Panc1 (cell line): ENCODE measurements around the gene RORC.

Experiments used
- POLR2AphosphoS5 ChIP-seq: IDR thresholded peaks from 2 replicates; pipeline ENCODE4 v1.6.1; 2012; ENCODE audit warnings: mild to moderate bottlenecking, low read depth, low read length, moderate library complexity
- TF ChIP-seq, protein P1 (sequence below): fragments of 450-650 bp; IDR thresholded peaks from 2 replicates; pipeline ENCODE4 v1.5.1; 2017; ENCODE audit warnings: mild to moderate bottlenecking
- TF ChIP-seq, protein P2 (sequence below), 2 experiments: IDR thresholded peaks; 2 replicates each; pipeline ENCODE4 v1.6.1; 2011 to 2012; ENCODE audit warnings: low read depth in 2 of 2, control low read depth in 1 of 2, low read length in 1 of 2, mild to moderate bottlenecking in 1 of 2, moderate library complexity in 1 of 2; ENCODE audit not compliant: insufficient read depth in 1 of 2

DNA sequence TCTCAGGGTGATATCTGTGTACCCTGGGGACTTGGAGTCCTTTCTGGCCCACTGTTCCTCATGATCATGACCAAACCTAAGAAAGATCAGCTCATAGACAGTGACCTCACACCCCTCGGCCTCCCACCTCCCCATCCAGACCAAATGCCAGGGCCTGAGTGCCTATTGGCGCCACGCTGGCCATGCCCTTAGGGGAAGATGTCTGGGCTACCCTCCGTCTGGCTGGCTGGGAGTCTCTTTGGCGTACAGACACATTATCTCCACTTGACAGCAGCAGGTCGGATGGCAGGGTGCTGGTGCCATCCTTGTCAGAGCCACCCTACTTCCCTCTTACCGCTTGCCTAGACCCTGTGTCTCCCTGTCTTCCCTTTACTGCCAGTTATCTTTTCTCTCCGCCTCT is 8.4 kb downstream of the RORC start:
- TF ChIP-seq POLR2AphosphoS5 = no peak
- TF ChIP-seq, protein P1, sequence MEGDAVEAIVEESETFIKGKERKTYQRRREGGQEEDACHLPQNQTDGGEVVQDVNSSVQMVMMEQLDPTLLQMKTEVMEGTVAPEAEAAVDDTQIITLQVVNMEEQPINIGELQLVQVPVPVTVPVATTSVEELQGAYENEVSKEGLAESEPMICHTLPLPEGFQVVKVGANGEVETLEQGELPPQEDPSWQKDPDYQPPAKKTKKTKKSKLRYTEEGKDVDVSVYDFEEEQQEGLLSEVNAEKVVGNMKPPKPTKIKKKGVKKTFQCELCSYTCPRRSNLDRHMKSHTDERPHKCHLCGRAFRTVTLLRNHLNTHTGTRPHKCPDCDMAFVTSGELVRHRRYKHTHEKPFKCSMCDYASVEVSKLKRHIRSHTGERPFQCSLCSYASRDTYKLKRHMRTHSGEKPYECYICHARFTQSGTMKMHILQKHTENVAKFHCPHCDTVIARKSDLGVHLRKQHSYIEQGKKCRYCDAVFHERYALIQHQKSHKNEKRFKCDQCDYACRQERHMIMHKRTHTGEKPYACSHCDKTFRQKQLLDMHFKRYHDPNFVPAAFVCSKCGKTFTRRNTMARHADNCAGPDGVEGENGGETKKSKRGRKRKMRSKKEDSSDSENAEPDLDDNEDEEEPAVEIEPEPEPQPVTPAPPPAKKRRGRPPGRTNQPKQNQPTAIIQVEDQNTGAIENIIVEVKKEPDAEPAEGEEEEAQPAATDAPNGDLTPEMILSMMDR = no peak
- TF ChIP-seq, protein P2, sequence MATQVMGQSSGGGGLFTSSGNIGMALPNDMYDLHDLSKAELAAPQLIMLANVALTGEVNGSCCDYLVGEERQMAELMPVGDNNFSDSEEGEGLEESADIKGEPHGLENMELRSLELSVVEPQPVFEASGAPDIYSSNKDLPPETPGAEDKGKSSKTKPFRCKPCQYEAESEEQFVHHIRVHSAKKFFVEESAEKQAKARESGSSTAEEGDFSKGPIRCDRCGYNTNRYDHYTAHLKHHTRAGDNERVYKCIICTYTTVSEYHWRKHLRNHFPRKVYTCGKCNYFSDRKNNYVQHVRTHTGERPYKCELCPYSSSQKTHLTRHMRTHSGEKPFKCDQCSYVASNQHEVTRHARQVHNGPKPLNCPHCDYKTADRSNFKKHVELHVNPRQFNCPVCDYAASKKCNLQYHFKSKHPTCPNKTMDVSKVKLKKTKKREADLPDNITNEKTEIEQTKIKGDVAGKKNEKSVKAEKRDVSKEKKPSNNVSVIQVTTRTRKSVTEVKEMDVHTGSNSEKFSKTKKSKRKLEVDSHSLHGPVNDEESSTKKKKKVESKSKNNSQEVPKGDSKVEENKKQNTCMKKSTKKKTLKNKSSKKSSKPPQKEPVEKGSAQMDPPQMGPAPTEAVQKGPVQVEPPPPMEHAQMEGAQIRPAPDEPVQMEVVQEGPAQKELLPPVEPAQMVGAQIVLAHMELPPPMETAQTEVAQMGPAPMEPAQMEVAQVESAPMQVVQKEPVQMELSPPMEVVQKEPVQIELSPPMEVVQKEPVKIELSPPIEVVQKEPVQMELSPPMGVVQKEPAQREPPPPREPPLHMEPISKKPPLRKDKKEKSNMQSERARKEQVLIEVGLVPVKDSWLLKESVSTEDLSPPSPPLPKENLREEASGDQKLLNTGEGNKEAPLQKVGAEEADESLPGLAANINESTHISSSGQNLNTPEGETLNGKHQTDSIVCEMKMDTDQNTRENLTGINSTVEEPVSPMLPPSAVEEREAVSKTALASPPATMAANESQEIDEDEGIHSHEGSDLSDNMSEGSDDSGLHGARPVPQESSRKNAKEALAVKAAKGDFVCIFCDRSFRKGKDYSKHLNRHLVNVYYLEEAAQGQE (IDR thresholded peaks at IDR 0.05; ENCODE audit: insufficient read depth in 1 of 2, low read depth in 2 of 2, low read length in 1 of 2) = no peak
